Activated T-cell treated with anti-CD3 and anti-CD28 coated beads for 4 hours (primary cell): ENCODE data around the gene KIAA0586.
"Not testable (repeated sequence)": the region's sequence is repeated elsewhere in the genome, so short reads cannot be mapped to it uniquely, and the experiment has no call there.

Experiments used
- DNase-seq: peaks from one replicate; pipeline ENCODE4 v3.0.0-alpha.2; 2020

The KIAA0586 gene

DNA sequence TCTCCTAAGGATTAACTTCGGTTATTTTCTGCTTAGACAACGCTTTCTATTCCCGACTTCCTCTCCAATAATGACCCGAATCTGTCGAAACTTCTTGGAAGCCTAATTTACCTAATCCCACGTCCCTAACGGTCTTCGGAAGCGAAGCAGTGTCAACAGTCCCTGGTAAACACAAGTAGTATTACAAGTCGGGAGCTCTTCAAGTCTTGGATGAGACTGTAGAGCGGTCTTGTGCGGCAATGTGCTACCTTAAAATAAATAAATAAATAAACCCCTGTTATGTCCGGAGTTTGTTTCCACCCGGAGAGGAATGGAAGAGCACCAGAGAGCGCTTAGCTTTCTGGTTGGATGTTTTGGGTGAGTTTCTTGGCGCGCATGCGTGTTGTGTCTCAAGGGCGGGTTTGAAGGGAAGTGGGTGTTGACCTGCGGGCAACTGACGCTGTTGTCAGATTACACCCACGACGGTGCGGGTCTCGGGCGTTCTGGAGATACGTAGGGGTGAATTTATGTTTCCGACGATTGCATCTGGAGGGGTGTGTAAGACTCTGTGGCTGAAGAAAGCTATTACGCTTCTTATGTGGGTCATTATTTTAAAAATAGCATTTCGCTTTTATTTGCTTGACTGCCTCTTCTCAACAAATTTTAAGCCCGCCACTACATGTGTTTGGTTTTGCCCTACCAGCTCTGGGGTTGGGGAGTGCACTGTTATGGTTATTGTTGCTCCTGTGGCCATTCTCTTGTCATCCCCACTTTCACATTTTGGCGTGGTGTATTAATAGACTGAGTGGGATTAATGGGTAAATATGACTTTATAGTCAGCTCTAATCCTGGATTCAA is at the start of gene KIAA0586, which contains the start of gene TIMM9:
Gene KIAA0586, plus strand, starts transcription at position 439 of the 837 bp plus-strand sequence. CDS start 546 bp downstream, outside the sequence.
Gene TIMM9, minus strand, starts transcription at position 251 of the 837 bp plus-strand sequence. CDS start 15,586 bp downstream, outside the sequence.
- peak; percentile 93 for DNase-seq

DNA sequence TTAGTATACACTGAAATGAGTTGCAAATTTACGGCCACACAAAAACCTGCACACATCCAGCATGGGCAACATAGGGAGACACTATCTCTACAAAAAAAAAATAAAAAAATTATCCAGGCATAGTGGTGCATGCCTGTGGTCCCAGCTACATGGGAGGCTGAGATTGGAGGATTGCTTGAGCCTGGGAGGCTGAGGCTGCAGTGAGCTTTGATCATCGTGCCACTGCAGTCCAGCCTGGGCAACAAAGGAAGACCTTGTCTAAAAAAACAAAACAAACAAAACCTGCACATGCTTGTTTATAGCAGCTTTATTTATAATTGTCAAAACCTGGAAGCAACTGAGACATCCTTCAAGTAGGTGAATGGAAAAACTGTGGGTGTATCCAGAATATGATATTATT is 36.7 kb upstream of the KIAA0586 start:
- no peak for DNase-seq

DNA sequence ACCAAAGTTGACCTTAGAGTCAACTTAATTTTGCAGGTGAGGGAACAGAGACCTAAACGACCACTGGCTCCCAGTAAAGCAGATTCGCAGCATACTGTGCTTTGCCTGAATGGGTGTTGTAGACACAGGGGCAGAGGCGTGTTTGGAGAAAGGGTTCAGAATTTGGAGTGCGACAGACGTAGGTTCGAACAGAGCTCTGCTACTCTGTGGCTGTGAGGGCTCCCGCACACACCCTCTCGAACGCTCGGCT is 32.0 kb upstream of the KIAA0586 start:
- DNase-seq, result no peak

DNA sequence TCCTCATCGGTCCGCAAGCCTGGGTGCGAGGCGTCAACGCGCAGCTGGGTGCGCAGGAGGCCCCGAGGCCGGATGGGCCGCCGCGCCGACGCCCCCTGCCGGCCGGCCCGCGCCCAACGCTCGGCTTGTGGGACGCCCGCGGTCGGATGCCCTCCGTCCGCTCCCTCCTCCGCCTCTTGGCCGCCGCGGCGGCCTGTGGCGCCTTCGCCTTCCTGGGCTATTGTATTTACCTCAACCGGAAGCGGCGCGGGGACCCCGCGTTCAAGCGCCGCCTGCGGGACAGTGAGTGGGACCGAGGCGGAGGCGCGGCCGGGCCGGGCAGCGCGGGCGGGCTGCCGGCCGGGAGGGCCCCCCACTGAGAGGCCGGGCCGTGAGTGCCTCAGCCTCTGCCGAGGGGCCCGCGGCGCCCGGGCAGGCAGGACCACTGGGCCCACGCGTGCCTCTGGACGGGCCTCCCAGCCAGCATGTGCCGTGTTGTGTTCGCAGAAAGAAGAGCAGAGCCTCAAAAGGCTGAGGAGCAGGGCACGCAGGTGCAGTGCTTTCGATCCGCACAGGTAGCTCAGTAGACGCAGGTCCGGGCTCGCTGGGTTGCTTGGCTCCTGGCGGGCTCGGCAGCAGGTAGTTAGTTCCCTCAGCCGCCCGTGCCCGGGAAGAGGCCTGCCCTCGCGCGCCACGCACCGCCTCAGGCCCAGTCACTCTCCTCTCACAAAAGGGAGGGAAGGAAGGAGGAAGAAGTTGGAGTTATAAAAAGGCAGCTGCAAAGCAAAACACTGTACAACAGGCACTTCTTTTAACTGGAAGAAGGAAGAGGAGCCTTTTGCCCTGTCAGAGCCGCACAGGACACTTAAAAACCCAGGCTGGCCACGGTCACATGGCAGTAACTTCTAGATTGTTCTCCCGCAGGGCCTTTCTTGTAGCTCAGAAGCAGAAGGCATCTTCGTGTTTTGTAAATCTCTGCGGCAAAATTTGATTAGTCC is 31.4 kb upstream of the KIAA0586 start, which contains the start of gene TOMM20L:
Gene TOMM20L, plus strand, starts transcription at position 119 of the 977 bp plus-strand sequence. Its CDS starts 28 bp downstream, at position 147.
- DNase-seq, result peak; percentile 48

DNA sequence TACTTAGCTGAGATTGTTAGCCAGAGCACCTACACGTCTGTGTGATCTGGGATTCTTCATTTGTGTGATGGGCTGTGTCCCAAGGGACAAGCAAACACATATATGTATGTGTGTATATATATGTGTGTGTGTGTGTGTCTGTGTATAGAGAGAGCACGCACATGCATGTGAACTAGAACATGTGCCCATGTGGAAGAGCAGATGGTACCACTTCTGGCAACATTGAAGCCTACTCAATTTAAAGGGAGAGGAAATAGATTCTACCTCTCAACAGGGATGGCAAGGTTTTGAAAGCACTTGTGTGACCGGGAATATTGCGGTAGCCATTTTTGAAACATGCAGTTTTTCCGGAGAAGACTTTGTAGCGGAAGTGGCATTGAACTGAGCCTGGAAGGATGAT is 30.4 kb upstream of the KIAA0586 start:
- DNase-seq, result no peak

DNA sequence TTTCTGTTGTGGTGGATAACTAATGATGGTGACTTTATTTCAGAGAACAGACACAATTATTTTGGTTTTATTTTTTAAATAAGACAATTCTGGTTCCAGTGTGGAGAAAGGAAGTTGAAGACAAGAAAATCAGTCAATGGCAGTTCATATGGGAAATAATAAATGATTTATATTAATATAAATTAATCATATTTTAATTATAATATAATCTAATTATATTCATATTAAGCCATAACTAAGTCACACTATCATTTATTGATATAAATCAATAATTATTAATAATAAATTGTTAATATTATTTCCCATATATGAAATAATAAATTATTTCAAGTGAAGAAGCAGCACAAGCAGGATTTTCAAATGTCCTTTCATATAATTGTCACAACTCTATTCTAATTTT is 29.0 kb upstream of the KIAA0586 start:
- DNase-seq, result no peak

DNA sequence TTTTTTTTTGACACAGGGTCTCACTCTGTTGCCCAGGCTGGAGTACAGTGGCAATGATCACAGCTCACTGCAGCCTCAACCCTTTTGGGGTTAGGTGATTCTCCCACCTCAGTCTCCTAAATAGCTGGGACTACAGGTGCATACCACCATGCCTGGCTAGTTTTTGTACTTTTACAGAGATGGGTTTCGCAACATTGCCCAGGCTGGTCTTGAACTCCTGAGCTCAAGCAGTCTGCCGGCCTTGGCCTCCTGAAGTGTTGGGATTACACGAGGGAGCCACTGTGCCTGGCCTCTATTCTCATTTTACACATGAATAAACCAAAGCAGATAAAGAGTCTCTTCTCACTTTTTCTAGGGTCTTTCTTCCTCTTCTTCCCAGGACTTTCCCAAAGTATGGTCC is 28.6 kb upstream of the KIAA0586 start:
- DNase-seq, result no peak

DNA sequence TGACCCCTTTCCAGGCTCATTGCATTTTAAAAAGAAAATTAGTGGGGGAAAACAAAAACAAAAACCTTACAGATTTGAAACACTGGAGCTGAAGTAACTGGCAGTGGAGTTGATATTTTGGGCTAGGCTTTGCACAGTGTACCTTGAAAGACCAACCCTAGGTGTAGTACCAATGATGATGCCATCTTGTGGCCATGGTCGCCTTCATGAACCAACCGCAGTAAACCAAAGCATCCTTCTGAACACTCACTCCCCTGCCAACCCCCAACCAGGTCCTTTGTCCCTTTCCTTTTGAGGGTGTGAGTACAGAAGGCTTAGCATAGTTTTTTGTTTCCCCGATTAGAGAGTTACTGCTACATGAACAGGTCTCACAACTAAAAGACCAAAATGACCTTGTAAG is 25.9 kb upstream of the KIAA0586 start:
- DNase-seq, result no peak

DNA sequence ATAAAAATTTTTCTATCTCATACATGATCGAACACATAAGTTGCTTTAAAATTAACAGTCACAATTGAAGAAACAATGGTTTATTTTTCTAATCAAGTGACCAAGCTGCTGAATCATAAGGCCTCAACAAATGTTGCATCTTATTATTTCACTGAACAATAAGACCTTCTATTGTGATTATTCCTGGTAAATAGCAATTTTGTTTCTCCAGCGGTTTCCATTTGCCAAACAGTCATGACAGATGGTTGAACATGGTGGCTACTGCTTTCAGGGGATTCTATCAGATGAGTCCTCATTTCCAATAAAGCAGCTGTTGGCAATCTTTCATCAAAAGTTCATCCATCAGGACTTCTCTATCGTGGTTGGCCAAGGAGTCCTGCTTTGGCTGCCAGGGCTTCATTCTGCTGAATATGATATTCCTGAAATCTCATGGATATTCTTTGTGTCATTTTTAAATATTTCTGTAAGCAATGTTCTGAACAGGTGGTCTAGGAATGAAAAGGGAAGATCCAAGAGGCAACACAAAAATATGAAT is 18.8 kb upstream of the KIAA0586 start:
- no peak for DNase-seq

DNA sequence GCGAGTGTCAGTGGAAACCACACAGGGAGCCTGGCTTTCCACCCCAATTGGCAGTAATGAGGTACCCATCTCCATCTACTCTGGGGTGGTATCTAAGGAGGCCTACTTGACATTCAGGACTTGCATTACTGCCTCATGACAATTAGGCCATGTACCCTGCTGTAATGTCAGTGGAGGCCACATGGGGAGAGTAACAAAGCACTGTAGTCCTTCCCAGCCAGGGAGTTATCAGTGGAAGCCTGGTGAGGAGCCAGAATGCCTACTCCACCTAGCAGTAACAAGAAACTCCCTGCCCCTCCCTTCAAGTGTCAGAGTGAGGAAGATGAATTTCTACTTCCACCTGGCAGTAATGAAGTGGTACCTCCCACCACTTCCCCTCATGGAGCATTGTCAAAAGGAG is 12.7 kb upstream of the KIAA0586 start:
- DNase-seq, result no peak

DNA sequence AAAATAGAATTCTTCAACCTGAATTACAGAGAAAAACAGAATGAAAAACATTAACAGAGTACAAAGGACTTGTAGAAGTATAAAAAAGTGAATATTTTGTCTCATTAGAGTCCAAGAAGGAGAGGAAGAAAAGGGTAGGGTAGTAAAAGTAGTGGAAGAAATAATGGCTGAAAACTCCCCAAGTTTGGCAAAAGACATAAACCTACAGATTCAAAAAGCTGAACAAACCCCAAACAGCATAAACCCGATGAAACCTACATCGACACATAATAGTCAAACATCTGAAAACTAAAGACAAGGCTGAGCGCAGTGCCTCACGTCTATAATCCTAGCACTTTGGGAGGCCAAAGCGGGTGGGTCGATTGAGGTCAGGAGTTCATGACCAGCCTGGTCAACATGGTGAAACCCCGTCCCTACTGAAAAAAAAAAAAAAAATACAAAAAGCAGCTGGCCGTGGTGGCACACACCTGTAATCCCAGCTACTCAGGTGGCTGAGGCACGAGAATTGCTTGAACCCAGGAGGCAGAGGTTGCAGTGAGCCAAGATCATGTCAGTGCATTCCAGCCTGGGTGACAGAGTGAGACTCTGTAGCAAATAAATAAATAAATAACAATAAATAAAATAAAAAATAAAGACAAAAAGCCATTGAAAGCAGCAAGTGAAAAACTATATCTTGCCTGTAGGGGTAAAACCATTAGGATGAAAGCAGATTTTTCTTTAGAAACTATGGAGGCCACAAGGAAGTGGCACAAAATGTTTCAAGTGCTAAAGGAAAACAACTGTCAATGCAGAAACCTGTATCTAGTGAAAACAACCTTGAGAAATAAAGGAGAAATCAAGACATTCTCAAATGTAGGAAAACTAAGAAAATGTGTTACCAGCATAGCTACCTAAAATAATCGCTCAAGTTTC is 11.6 kb upstream of the KIAA0586 start:
- no peak for DNase-seq

DNA sequence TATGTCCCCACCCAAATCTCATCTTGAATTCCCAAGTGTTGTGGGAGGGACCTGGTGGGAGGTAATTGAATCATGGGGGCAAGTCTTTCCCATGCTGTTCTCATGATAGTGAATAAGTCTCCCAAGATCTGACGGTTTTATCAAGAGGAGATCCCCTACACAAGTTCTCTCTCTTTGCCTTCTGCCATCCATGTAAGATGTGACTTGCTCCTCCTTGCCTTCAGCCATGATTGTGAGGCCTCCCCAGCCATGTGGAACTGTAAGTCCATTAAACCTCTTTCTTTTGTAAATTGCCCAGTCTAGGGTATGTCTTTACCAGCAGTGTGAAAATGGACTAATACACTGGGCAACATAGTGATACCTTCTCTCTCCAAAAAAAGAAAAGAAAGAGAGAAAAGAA is 10.6 kb upstream of the KIAA0586 start:
- DNase-seq, result not testable (repeated sequence)

DNA sequence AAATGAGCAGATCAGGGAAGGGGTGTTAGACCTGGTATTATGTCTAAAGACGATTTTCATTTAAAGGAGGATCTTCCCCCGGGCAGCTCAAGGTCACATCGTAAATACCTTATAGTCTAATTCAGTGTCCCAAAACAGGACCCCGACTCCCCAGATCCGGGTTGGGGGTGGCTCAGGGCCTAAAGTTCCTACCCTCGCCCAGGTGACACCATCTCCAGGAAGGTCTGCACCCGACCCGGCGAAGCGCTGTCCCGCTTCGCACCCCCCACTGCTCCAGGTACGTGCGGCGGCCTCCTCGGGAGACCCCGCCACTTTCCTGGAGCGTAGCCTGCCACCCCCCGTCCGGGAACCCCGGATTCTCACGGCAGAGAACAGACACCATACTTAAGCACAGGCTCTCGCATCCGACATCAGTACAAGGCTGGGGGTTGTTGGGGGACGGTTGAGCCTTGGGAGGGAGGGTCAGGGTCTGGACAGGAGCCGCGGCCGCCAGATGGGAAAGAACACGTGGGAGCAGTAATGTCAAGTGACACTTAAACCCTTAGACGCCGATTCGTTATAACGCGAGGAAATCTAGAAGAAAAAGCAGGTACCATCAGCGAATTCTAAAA is 744 bp upstream of the KIAA0586 start:
- peak; percentile 35 for DNase-seq

DNA sequence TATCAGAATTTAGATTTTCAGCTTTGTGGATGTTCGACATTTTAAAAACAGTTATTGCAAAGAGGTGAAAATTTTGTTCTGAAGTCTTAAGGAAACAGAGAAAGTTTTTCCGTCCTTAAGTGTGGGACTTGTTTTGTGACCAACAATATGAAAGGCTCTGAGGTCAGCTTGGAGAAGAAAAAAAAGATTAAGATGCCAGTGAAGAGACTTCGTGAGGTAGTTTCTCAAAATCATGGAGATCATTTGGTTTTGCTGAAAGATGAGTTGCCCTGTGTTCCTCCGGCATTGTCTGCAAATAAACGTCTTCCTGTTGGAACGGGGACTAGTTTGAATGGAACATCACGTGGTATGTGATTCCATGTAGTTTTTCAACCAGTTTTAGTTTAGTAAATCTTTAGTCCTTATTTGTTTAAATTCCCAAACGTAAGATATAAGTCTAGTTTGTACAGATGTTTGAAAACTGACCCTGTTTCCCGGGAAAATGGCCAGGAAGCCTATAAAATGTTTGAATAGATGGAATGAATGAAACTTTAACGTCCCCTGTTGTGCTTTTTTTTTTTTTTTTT is 682 bp downstream of the KIAA0586 start:
- no peak for DNase-seq

DNA sequence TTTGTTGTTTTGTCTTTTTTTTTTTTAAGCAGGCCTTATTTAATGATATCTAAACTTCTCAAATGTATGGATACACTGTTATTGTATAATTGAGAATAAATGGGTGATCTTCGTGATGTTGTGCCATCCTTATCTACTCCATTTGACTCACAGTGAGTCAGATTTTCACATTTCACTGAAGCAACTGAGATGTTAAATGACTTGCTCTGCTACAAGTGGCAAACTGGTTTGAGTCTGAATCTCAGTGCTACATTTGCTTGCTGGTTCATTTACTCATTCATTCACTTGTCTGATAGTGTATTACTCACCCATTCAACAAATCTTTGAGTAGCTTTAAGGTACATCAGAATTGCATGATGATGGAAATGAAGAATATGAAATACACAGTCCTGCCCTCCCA is 2.6 kb downstream of the KIAA0586 start:
- no peak for DNase-seq

DNA sequence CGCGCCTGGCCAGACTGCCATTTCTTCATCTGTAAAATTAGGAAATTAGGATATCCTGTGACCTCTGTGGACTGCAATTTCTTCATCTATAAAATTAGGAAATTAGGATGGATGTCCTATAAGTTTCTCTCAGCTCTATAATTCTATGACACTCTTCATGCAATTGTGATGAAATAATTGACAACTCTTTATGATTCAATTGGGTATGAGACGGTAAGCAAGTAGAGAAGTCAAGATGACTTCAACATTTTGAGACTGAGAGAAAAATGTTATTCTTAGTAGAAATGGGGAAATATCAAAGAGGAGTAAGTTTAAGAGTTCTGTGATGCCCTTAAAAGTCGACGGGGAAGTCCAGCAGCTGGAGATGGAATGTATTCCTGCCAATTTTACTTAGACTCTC is 12.0 kb downstream of the KIAA0586 start:
- DNase-seq, result no peak

DNA sequence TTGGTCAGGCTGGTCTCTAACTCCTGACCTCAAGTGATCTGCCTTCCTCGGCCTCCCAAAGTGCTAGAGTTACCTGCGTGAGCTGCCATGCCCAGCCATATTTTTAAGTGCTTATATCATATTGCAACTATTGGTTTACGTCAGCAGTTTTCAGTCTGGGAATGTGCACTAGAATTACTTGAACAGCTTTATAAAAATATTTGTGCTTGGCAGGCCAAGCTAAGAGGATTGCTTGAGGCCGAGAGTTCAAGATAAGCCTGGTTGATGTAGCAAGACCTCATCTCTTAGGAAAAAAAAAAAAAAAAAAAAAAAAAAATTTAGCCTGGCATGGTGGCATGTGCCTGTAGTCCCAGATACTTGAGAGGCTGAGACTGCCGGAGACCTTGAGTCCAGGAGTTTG is 17.1 kb downstream of the KIAA0586 start:
- DNase-seq, result no peak

DNA sequence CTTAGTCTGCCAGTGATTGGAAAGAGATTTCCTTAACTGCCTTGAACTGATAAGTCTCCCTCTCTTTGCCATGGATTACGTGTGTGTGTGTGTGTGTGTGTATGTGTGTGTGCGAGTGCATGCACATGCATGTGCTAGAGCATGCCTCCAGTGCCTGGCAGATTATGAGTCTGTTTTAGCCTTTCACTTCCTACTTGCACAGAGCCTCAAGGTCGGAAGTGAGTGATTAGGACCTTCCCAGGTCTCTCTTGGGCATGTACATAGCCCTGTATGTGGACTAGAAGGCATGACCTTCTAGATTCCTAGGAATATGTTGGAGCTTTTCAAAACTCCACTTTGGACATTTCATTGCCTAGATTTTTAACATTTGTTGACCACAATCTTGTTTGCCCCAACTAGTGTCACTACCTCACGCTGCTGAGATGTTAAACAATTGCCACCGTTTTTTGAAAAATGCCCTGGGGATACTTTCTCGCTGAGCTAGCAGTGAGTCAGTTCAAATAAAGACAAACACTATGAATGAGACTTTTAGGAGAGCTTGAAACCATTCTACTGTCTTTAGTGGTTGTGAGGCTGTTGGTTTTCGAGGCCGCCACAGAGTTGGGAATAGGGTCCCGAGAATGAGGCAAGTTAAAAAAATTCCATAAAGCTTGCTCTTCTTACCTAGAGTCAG is 28.2 kb downstream of the KIAA0586 start:
- no peak for DNase-seq

DNA sequence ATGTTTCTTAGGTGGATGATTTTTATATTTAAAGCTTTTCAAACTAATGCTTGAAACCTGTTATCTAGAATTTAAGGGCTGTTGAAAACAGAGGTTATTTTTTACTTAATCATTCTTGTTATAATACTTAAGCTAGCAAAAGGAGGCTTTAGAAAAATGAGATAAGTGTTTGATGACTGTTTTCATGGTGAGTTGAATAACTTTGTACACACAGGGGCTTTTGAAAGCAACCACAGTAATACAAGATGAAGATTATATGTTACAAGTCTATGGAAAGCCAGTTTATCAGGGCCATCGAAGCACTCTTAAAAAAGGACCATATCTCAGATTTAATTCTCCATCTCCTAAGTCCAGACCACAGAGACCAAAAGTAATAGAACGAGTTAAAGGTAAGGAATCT is 33.3 kb downstream of the KIAA0586 start:
- no peak for DNase-seq

DNA sequence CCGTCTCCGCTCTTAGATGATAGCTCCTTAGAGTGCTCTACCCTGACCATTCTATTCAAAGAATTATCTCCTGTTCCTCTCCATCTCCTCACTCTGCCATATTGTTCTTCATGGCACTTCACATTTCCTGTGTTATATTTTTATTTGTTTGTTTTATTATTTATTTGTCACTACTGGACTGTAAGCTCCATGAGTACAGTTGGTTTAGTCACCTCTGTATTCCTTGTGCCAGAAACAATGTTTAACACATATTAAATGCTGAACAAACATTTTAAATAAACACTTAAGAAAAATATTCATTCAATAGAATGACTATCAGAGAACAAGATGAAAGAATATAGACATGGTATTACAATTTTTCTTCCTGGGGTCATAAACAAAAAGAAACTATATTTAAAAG is 35.6 kb downstream of the KIAA0586 start:
- no peak for DNase-seq

DNA sequence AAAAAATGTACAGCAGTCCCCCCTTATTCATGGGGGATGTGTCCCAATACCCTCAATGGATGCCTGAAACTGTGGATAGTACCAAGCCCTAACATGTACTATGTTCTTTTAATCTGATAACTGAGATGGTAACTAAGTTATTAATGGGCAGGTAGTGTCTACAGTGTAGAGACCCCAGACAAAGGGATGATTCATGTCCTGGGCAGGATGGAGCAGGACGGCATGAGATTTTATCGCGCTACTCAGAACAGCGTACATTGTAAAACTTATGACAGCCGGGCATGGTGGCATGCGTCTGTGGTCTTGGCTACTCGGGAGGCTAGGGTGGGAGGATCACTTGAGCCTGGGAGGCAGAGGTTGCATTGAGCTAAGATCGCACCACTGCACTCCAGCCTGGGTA is 37.1 kb downstream of the KIAA0586 start:
- no peak for DNase-seq
